Left colon (tissue), 2 donors: ENCODE results near the gene CACNA1H. TPM values are rescaled to one million over a fixed set of nuclear protein-coding genes. Genes with fewer than 3 reads are reported as not detected.
"Not testable (repeated sequence)": the region's sequence is repeated elsewhere in the genome, so short reads cannot be mapped to it uniquely, and the experiment has no call there.

Experiments
- ATAC-seq: fragments of 200-7000 bp; cut with Tn5 transposase; one replicate; pipeline ENCODE4 v1.9.1; 2020; ENCODE audit warnings: mild to moderate bottlenecking, moderate library complexity
- DNase-seq, 2 donors: peaks; one replicate each; pipeline ENCODE4 v3.0.0-alpha.2; 2020
- intact Hi-C, 2 donors: fragments of 100-400 bp; cut with DNase I in 1 of 2; cut with micrococcal nuclease in 1 of 2; formaldehyde crosslinking; loops; one replicate each; pipeline versions ENCODE4 v1.11.2 to v1.14.0; 2022; cut with DNase I, micrococcal nuclease
- total RNA-seq, 2 donors: library from RNA; stranded (reverse); fragmentation: NEBNext Ultra II Directional; extraction: Animal tissue kit (Norgen Biotek cat#: 25700); gene quantifications; one replicate each; pipeline ENCODE4 v1.2.1, GENCODE V29; 2021
- donor health status: DM: no; HTN: no; CAD: no.
- donor health status: DM: yes; HTN: yes; CAD: no.

The CACNA1H gene
- total RNA-seq, 2 donors from 2014 or later: 3.8 to 15.6 TPM

GRCh38 chr16:1228227-1228626 lies 75.3 kb downstream of the CACNA1H start:
- ATAC-seq, intact Hi-C loops, DNase-seq: not testable (repeated sequence)

- intact Hi-C loops, ATAC-seq, DNase-seq: not testable (repeated sequence)
Observed at GRCh38 chr16:1229476-1229875, 76.6 kb downstream of the CACNA1H start.

GRCh38 chr16:1230084-1230470 lies 77.2 kb downstream of the CACNA1H start, which contains the start of gene TPSB2:
Gene TPSB2, minus strand, starts transcription at chr16:1230184. Its CDS starts 233 bp downstream, at chr16:1229951.
- ATAC-seq, DNase-seq, intact Hi-C loops: not testable (repeated sequence)

GRCh38 chr16:1230471-1231212 lies 77.7 kb downstream of the CACNA1H start:
- intact Hi-C loops, DNase-seq, ATAC-seq: not testable (repeated sequence)

GRCh38 chr16:1231301-1231700 lies 78.4 kb downstream of the CACNA1H start:
- ATAC-seq, DNase-seq, intact Hi-C loops: not testable (repeated sequence)

GRCh38 chr16:1232049-1232748 lies 79.3 kb downstream of the CACNA1H start:
- ATAC-seq, DNase-seq, intact Hi-C loops: not testable (repeated sequence)

GRCh38 chr16:1236659-1237058 lies 83.8 kb downstream of the CACNA1H start:
- intact Hi-C loops, DNase-seq: not testable (repeated sequence)
- peak; percentile 81 for ATAC-seq

- intact Hi-C loops: no loop called here
- DNase-seq (no peak), ATAC-seq (no peak)
Observed at GRCh38 chr16:1237990-1238389, 85.1 kb downstream of the CACNA1H start.

- ATAC-seq, DNase-seq, intact Hi-C loops: not testable (repeated sequence)
Observed at GRCh38 chr16:1238909-1239308, 86.0 kb downstream of the CACNA1H start.

- ATAC-seq, intact Hi-C loops, DNase-seq: not testable (repeated sequence)
Observed at GRCh38 chr16:1239575-1239974, 86.7 kb downstream of the CACNA1H start.

- DNase-seq: peak in 1 of 2 donors; percentile 24
- intact Hi-C loops, ATAC-seq: not testable (repeated sequence)
Observed at GRCh38 chr16:1240436-1240835, 87.5 kb downstream of the CACNA1H start, which contains the start of gene TPSAB1. Gene TPSAB1, plus strand, starts transcription at chr16:1240705. Its CDS starts 234 bp downstream, at chr16:1240939.

- ATAC-seq, intact Hi-C loops: not testable (repeated sequence)
- DNase-seq: peak in 1 of 2 donors; percentile 20
Observed at GRCh38 chr16:1241081-1241480, 88.2 kb downstream of the CACNA1H start.

- intact Hi-C loops, DNase-seq, ATAC-seq: not testable (repeated sequence)
Observed at GRCh38 chr16:1243363-1243762, 90.5 kb downstream of the CACNA1H start.

GRCh38 chr16:1243907-1244850 lies 91.3 kb downstream of the CACNA1H start:
- intact Hi-C loops, ATAC-seq, DNase-seq: not testable (repeated sequence)

GRCh38 chr16:1244881-1245280 lies 92.0 kb downstream of the CACNA1H start:
- DNase-seq (peak in 1 of 2 donors; percentile 26), ATAC-seq (peak; percentile 42)
- intact Hi-C loops: no loop called here

- intact Hi-C loops: no loop called here
- ATAC-seq (no peak), DNase-seq (no peak)
Observed at GRCh38 chr16:1245452-1246020, 92.6 kb downstream of the CACNA1H start.

GRCh38 chr16:1247903-1248537 lies 95.1 kb downstream of the CACNA1H start:
- intact Hi-C loops, DNase-seq, ATAC-seq: not testable (repeated sequence)
